Measurements from ENCODE around the gene COLGALT1. TPM values are rescaled to one million over a fixed set of nuclear protein-coding genes. Genes with fewer than 3 reads are reported as not detected.

Gene COLGALT1
- total RNA-seq, 1 donor from 2014 or later = 74.2 TPM

GRCh38 chr19:17524651-17525050 lies 30.8 kb upstream of the COLGALT1 start:
- H3K27me3 ChIP-seq (ENCODE audit: control insufficient read depth, insufficient read depth, low read length) = no peaks in the 10 kb centered on the region
- FAIRE-seq (no peak), DNase-seq (ENCODE audit: low read depth) (no peak)
- peaks cover 3% of the 10 kb centered on the region for H3K36me3 ChIP-seq (ENCODE audit: control insufficient read depth, insufficient read depth, low read length)
- TF ChIP-seq, protein P1, sequence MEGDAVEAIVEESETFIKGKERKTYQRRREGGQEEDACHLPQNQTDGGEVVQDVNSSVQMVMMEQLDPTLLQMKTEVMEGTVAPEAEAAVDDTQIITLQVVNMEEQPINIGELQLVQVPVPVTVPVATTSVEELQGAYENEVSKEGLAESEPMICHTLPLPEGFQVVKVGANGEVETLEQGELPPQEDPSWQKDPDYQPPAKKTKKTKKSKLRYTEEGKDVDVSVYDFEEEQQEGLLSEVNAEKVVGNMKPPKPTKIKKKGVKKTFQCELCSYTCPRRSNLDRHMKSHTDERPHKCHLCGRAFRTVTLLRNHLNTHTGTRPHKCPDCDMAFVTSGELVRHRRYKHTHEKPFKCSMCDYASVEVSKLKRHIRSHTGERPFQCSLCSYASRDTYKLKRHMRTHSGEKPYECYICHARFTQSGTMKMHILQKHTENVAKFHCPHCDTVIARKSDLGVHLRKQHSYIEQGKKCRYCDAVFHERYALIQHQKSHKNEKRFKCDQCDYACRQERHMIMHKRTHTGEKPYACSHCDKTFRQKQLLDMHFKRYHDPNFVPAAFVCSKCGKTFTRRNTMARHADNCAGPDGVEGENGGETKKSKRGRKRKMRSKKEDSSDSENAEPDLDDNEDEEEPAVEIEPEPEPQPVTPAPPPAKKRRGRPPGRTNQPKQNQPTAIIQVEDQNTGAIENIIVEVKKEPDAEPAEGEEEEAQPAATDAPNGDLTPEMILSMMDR (IDR thresholded peaks at IDR 0.05; ENCODE audit: insufficient read depth, low read length, severe bottlenecking) = no peak
- H3K4me3 ChIP-seq (ENCODE audit: low read depth, low read length) = no peak overlapping the region

- no peak overlapping the region for H3K4me3 ChIP-seq (ENCODE audit: low read depth, low read length)
- FAIRE-seq (no peak), DNase-seq (ENCODE audit: low read depth) (no peak)
- no peaks in the 10 kb centered on the region for H3K27me3 ChIP-seq (ENCODE audit: control insufficient read depth, insufficient read depth, low read length)
- peaks cover 1% of the 10 kb centered on the region for H3K36me3 ChIP-seq (ENCODE audit: control insufficient read depth, insufficient read depth, low read length)
- TF ChIP-seq, protein P1 (IDR thresholded peaks at IDR 0.05; ENCODE audit: insufficient read depth, low read length, severe bottlenecking) = no peak
These were observed 30.3 kb upstream of the COLGALT1 start for GRCh38 chr19:17525141-17525540.

DNA sequence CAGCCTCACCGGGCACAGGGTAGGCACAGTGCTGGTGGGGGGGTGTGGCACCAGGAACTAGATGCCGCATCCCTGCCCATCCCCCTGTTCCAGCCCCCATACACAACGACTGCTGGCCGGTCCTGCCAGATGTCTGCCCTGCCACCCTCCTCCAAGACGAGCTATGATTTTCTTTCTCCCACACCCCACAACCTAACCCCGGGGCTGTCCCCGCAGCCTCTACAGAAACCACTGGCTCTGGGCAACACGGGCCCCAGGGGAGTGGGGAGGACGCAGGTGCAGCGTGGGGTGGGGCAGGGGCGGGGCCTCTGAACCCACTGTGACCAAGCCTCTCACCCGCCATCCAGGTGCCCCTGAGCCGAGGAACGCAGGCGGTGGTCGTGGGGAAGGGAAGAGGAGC lies 28.5 kb upstream of the COLGALT1 start:
- no peaks in the 10 kb centered on the region for H3K36me3 ChIP-seq (ENCODE audit: control insufficient read depth, insufficient read depth, low read length)
- FAIRE-seq = no peak

GRCh38 chr19:17527326-17527725 lies 28.1 kb upstream of the COLGALT1 start:
- H3K36me3 ChIP-seq (ENCODE audit: control insufficient read depth, insufficient read depth, low read length) = no peaks in the 10 kb centered on the region
- no peaks in the 10 kb centered on the region for H3K27me3 ChIP-seq (ENCODE audit: control insufficient read depth, insufficient read depth, low read length)
- DNase-seq (ENCODE audit: low read depth) (no peak), FAIRE-seq (no peak)
- TF ChIP-seq, protein P1 (IDR thresholded peaks at IDR 0.05; ENCODE audit: insufficient read depth, low read length, severe bottlenecking) = no peak
- H3K4me3 ChIP-seq (ENCODE audit: low read depth, low read length) = no peak overlapping the region

More for the DNA sequence above, 28.5 kb upstream of the COLGALT1 start:
- TF ChIP-seq, protein P1 (IDR thresholded peaks at IDR 0.05; ENCODE audit: insufficient read depth, low read length, severe bottlenecking) = no peak
- Histone ChIP-seq H3K4me3 (ENCODE audit: low read depth, low read length) (no peak overlapping the region), H3K27me3 (ENCODE audit: control insufficient read depth, insufficient read depth, low read length) (no peaks in the 10 kb centered on the region)
- DNase-seq (ENCODE audit: low read depth) = no peak

GRCh38 chr19:17528610-17529009 lies 26.8 kb upstream of the COLGALT1 start:
- FAIRE-seq (no peak), DNase-seq (ENCODE audit: low read depth) (no peak)
- TF ChIP-seq, protein P1 (IDR thresholded peaks at IDR 0.05; ENCODE audit: insufficient read depth, low read length, severe bottlenecking) = no peak
- H3K27me3 ChIP-seq (ENCODE audit: control insufficient read depth, insufficient read depth, low read length) = no peaks in the 10 kb centered on the region
- no peak overlapping the region for H3K4me3 ChIP-seq (ENCODE audit: low read depth, low read length)
- no peaks in the 10 kb centered on the region for H3K36me3 ChIP-seq (ENCODE audit: control insufficient read depth, insufficient read depth, low read length)
